ENCODE data around the gene CCSER1.

The CCSER1 gene

GRCh38 chr4:90958256-90958895 is 831.2 kb downstream of the CCSER1 start:
- DNase-seq (ENCODE audit: low spot score): no peak

GRCh38 chr4:90960433-90960832 is 833.2 kb downstream of the CCSER1 start:
- no peak for DNase-seq (ENCODE audit: low spot score)

GRCh38 chr4:90960840-90961239 is 833.6 kb downstream of the CCSER1 start:
- no peak for DNase-seq (ENCODE audit: low spot score)

- no peak for DNase-seq (ENCODE audit: low spot score)
Measured at GRCh38 chr4:90970021-90970420, 842.8 kb downstream of the CCSER1 start.

GRCh38 chr4:90977726-90978125 is 850.5 kb downstream of the CCSER1 start:
- no peak for DNase-seq (ENCODE audit: low spot score)

GRCh38 chr4:90979556-90979955 is 852.4 kb downstream of the CCSER1 start:
- no peak for DNase-seq (ENCODE audit: low spot score)

GRCh38 chr4:90982813-90983212 is 855.6 kb downstream of the CCSER1 start:
- DNase-seq (ENCODE audit: low spot score): no peak

GRCh38 chr4:90990284-90990683 is 863.1 kb downstream of the CCSER1 start:
- no peak for DNase-seq (ENCODE audit: low spot score)

GRCh38 chr4:90992213-90992612 is 865.0 kb downstream of the CCSER1 start:
- DNase-seq (ENCODE audit: low spot score): no peak

- DNase-seq (ENCODE audit: low spot score): no peak
Measured at GRCh38 chr4:90994851-90995574, 867.8 kb downstream of the CCSER1 start.

- no peak for DNase-seq (ENCODE audit: low spot score)
Measured at GRCh38 chr4:90995996-90996395, 868.8 kb downstream of the CCSER1 start.

GRCh38 chr4:90996813-90997212 is 869.6 kb downstream of the CCSER1 start:
- DNase-seq (ENCODE audit: low spot score): no peak

GRCh38 chr4:91015861-91016260 is 888.7 kb downstream of the CCSER1 start:
- DNase-seq (ENCODE audit: low spot score): no peak

- no peak for DNase-seq (ENCODE audit: low spot score)
Measured at GRCh38 chr4:91019513-91019912, 892.3 kb downstream of the CCSER1 start.

GRCh38 chr4:91025241-91026148 is 898.3 kb downstream of the CCSER1 start:
- DNase-seq (ENCODE audit: low spot score): no peak

- DNase-seq (ENCODE audit: low spot score): no peak
Measured at GRCh38 chr4:91028228-91028627, 901.0 kb downstream of the CCSER1 start.

GRCh38 chr4:91031761-91032160 is 904.6 kb downstream of the CCSER1 start:
- DNase-seq (ENCODE audit: low spot score): no peak

- DNase-seq (ENCODE audit: low spot score): no peak
Measured at GRCh38 chr4:91032725-91033445, 905.7 kb downstream of the CCSER1 start.

- no peak for DNase-seq (ENCODE audit: low spot score)
Measured at GRCh38 chr4:91035276-91035675, 908.1 kb downstream of the CCSER1 start.

GRCh38 chr4:91037951-91038350 is 910.8 kb downstream of the CCSER1 start:
- DNase-seq (ENCODE audit: low spot score): no peak

- DNase-seq (ENCODE audit: low spot score): no peak
Measured at GRCh38 chr4:91057871-91058270, 930.7 kb downstream of the CCSER1 start.

GRCh38 chr4:91058345-91058744 is 931.2 kb downstream of the CCSER1 start:
- DNase-seq (ENCODE audit: low spot score): no peak
